GM23338 (cell line): ENCODE measurements around the gene IYD.

Experiments
- EZH2phosphoT487 ChIP-seq: fragments of 200-600 bp; sonication (generic); IDR thresholded peaks from one replicate; pipeline ENCODE4 v1.8.1; 2018; ENCODE audit warnings: antibody characterized with exemption; ENCODE audit not compliant: unreplicated experiment
- JUNB ChIP-seq: IDR thresholded peaks from one replicate; pipeline ENCODE4 v1.6.1; 2016; ENCODE audit warnings: antibody characterized with exemption; ENCODE audit not compliant: unreplicated experiment
- ZNF114 ChIP-seq: fragments of 250-450 bp; sonication (Bioruptor Pico); IDR thresholded peaks from 2 replicates; pipeline ENCODE4 v1.5.0; 2020; ENCODE audit warnings: mild to moderate bottlenecking, moderate library complexity
- TF ChIP-seq, protein P1 (sequence below), 2 experiments: fragments of 200-600 bp in 1 of 2; sonication (generic) in 1 of 2; conservative IDR thresholded peaks; 2 replicates each; pipeline versions ENCODE4 v1.5.1 to v1.6.1; 2016 to 2017; ENCODE audit warnings: antibody characterized with exemption in 2 of 2, low read depth in 2 of 2, mild to moderate bottlenecking in 2 of 2, moderate library complexity in 1 of 2

GRCh38 chr6:150417899-150418826 lies 49.4 kb downstream of the IYD start:
- no peak for TF ChIP-seq JUNB
- TF ChIP-seq, protein P1, sequence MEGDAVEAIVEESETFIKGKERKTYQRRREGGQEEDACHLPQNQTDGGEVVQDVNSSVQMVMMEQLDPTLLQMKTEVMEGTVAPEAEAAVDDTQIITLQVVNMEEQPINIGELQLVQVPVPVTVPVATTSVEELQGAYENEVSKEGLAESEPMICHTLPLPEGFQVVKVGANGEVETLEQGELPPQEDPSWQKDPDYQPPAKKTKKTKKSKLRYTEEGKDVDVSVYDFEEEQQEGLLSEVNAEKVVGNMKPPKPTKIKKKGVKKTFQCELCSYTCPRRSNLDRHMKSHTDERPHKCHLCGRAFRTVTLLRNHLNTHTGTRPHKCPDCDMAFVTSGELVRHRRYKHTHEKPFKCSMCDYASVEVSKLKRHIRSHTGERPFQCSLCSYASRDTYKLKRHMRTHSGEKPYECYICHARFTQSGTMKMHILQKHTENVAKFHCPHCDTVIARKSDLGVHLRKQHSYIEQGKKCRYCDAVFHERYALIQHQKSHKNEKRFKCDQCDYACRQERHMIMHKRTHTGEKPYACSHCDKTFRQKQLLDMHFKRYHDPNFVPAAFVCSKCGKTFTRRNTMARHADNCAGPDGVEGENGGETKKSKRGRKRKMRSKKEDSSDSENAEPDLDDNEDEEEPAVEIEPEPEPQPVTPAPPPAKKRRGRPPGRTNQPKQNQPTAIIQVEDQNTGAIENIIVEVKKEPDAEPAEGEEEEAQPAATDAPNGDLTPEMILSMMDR (conservative IDR thresholded peaks at IDR 0.05; ENCODE audit: low read depth in 2 of 2): peak; percentile 81 to 89
- TF ChIP-seq EZH2phosphoT487: no peak
- no peak for TF ChIP-seq ZNF114 (CRISPR knock-in tag)
